Gastroesophageal sphincter (tissue), 4 donors: ENCODE measurements around the gene MYORG. TPM values are rescaled to one million over a fixed set of nuclear protein-coding genes. Genes with fewer than 3 reads are reported as not detected.
"Not testable (repeated sequence)": the region's sequence is repeated elsewhere in the genome, so short reads cannot be mapped to it uniquely, and the experiment has no call there.

Source experiments
- ATAC-seq: fragments of 150-250 bp; one replicate; pipeline ENCODE4 v1.9.1; 2016; ENCODE audit warnings: mild to moderate bottlenecking, moderate library complexity
- H3K27ac ChIP-seq, 4 donors: fragments of 200-600 bp; sonication (generic) in 3 of 4; 1 replicate in 3 of 4; 2 replicates in 1 of 4; pipeline ENCODE4 v1.5.1; 2016 to 2019
- H3K27me3 ChIP-seq: fragments of 200-600 bp; sonication (generic); one replicate; pipeline ENCODE4 v1.5.1; 2019
- H3K36me3 ChIP-seq, 2 donors: fragments of 200-600 bp; sonication (generic); one replicate each; pipeline ENCODE4 v1.5.1; 2019; ENCODE audit warnings: control low read depth in 1 of 2
- H3K4me1 ChIP-seq, 3 donors: fragments of 200-600 bp; sonication (generic); 1 replicate in 2 of 3; 2 replicates in 1 of 3; pipeline ENCODE4 v1.5.1; 2016 to 2019; ENCODE audit warnings: control low read depth in 2 of 3
- H3K4me3 ChIP-seq, 2 donors: fragments of 200-600 bp; sonication (generic); one replicate each; pipeline ENCODE4 v1.5.1; 2019; ENCODE audit warnings: mild to moderate bottlenecking in 1 of 2, moderate library complexity in 1 of 2
- H3K9me3 ChIP-seq, 3 donors: fragments of 200-600 bp; sonication (generic); one replicate each; pipeline ENCODE4 v1.5.1; 2017 to 2019; ENCODE audit warnings: control low read depth in 2 of 3
- EP300 ChIP-seq: sonication (generic); formaldehyde crosslinking; IDR thresholded peaks from one replicate; pipeline ENCODE4 v1.6.1; 2017; ENCODE audit warnings: antibody characterized with exemption, mild to moderate bottlenecking
- POLR2A ChIP-seq, 2 donors: fragments of 450-650 bp; IDR thresholded peaks; one replicate each; pipeline ENCODE4 v1.6.1; 2017; ENCODE audit warnings: antibody characterized with exemption in 2 of 2, mild to moderate bottlenecking in 2 of 2, moderate library complexity in 1 of 2
- POLR2AphosphoS5 ChIP-seq: sonication (generic); formaldehyde crosslinking; IDR thresholded peaks from one replicate; pipeline ENCODE4 v1.6.1; 2017; ENCODE audit warnings: antibody characterized with exemption
- WGBS, 2 donors: methylation state at CpG; one replicate each; pipeline ENCODE4 v1.1.5; 2018; ENCODE audit warnings: low coverage in 1 of 2; 5-methylcytosine and 5-hydroxymethylcytosine counted together
- total RNA-seq, 4 donors: library from RNA; depleted of rRNA; stranded (reverse); fragments of >200 nt; gene quantifications; one replicate each; pipeline ENCODE4 v1.1.0, GENCODE V29; 2016
- TF ChIP-seq, protein P1 (sequence below), 4 experiments: fragments of 200-600 bp in 2 of 4; fragments of 450-650 bp in 2 of 4; sonication (generic) in 1 of 4; IDR thresholded peaks; one replicate each; pipeline ENCODE4 v1.5.1; 2017 to 2019; ENCODE audit warnings: antibody characterized with exemption in 4 of 4, mild to moderate bottlenecking in 2 of 4, moderate library complexity in 2 of 4

Gene MYORG
- total RNA-seq, 4 donors from 2014 or later, result 4.3 to 33.7 (median 26.8) TPM

DNA sequence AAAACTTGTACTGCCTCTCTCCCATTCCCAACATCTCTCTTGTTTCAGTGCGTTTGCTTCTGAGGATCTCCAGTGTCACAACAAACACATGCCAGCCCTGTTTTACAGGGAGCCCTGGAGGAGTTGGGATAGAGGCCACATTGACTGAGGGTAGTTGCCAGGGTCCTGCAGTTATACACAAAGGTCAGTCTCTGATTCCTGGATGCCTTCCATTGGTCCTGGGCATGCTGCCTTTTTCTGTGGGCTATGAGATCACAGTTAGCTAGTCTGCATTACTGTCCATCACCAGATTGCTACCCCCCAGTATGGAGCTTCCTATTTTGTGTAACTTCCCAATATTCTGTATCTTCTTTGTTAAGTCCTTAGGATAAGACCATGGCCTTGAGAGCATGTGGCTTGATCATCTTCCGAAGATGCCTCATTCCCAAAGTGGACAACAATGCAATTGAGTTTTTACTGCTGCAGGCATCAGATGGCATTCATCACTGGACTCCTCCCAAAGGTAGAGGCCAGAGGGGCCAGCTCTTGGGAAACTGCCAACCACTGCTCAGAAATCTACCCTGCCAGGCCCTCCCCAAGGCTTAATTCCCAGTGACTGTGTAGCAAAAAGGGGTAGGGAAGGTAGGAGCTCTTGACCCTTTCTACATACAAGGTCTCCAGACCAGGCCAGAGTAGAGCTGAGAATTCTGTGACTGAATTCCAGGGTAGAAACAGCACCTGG lies 37.9 kb downstream of the MYORG start:
- Histone ChIP-seq H3K4me3 (no peak overlapping the region), H3K27ac (no peak overlapping the region), H3K9me3 (no peaks in the 10 kb centered on the region), H3K4me1 (peaks cover 0 to 44% (median 2%) of the 10 kb centered on the region in 3 donors), H3K36me3 (peaks cover 0 to 58% of the 10 kb centered on the region in 2 donors), H3K27me3 (no peaks in the 10 kb centered on the region)
- TF ChIP-seq POLR2AphosphoS5, result no peak
- no peak for TF ChIP-seq POLR2A (IDR thresholded peaks at IDR 0.05)
- TF ChIP-seq, protein P1, sequence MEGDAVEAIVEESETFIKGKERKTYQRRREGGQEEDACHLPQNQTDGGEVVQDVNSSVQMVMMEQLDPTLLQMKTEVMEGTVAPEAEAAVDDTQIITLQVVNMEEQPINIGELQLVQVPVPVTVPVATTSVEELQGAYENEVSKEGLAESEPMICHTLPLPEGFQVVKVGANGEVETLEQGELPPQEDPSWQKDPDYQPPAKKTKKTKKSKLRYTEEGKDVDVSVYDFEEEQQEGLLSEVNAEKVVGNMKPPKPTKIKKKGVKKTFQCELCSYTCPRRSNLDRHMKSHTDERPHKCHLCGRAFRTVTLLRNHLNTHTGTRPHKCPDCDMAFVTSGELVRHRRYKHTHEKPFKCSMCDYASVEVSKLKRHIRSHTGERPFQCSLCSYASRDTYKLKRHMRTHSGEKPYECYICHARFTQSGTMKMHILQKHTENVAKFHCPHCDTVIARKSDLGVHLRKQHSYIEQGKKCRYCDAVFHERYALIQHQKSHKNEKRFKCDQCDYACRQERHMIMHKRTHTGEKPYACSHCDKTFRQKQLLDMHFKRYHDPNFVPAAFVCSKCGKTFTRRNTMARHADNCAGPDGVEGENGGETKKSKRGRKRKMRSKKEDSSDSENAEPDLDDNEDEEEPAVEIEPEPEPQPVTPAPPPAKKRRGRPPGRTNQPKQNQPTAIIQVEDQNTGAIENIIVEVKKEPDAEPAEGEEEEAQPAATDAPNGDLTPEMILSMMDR (IDR thresholded peaks at IDR 0.05), result no peak
- no peak for TF ChIP-seq EP300
- 60 to 72% methylated on average over 2 of the region's 2 CpGs for WGBS, 2 donors
- ATAC-seq, result no peak

DNA sequence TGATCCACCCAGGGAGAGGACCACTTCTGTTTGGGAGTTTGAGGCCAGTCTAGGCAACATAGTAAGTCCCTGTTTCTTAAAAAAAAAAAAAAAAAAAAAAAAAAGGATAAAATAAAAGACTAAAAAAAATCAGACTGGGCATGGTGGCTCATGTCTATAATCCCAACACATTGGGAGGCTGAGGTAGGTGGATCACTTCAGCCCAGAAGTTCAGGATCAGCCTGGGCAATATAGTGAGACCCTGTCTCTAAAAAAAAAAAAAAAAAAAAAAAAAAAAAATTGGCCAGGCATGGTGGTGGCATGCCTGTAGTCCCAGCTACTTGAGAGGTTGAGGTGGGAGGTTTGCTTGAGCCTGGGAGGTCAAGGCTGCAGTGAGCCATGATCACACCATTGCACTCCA lies 38.6 kb downstream of the MYORG start:
- not testable (repeated sequence) for H3K4me3 ChIP-seq, ATAC-seq, H3K27ac ChIP-seq, H3K9me3 ChIP-seq, H3K27me3 ChIP-seq
- Histone ChIP-seq H3K36me3 (peaks cover 0 to 51% of the 10 kb centered on the region in 2 donors), H3K4me1 (peaks cover 0 to 44% (median 2%) of the 10 kb centered on the region in 3 donors)

DNA sequence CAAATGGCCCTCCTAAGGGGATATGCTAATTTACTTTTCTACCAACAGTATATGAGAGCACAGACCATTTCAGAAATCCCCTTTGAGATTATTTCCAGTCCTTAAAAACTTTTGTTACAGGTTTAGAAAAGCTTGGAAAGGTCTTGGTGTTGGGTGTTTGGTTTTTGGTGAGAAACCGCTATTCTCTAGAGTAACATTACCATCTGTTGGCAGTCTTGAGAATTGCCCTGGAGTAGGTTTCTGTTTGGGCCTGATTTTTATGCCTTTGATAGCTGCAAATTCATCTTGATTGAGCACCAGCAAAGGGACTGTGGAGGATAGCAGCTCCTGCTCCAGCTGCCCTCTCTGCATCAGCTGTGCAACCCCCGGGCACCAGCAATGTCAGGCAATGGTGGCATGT lies 39.3 kb downstream of the MYORG start:
- Histone ChIP-seq H3K36me3 (peaks cover 0 to 44% of the 10 kb centered on the region in 2 donors), H3K4me1 (peaks cover 0 to 44% (median 0%) of the 10 kb centered on the region in 3 donors), H3K4me3 (no peak overlapping the region), H3K9me3 (no peaks in the 10 kb centered on the region), H3K27me3 (no peaks in the 10 kb centered on the region), H3K27ac (no peak overlapping the region)
- TF ChIP-seq POLR2AphosphoS5, result no peak
- TF ChIP-seq POLR2A (IDR thresholded peaks at IDR 0.05), result no peak
- TF ChIP-seq EP300, result no peak
- TF ChIP-seq, protein P1 (IDR thresholded peaks at IDR 0.05), result no peak
- ATAC-seq, result no peak
- 75 to 100% methylated on average over 1 of the region's 2 CpGs for WGBS, 2 donors

GRCh38 chr9:34335376-34335775 lies 41.3 kb downstream of the MYORG start:
- peaks cover 0 to 27% of the 10 kb centered on the region in 2 donors for H3K36me3 ChIP-seq
- peak overlapping the region in 1 of 4 donors; percentile 15 for H3K27ac ChIP-seq
- H3K4me1 ChIP-seq, result peaks cover 0 to 45% (median 0%) of the 10 kb centered on the region in 3 donors
- no peaks in the 10 kb centered on the region for H3K27me3 ChIP-seq
- H3K9me3 ChIP-seq, result no peaks in the 10 kb centered on the region
- TF ChIP-seq, protein P1 (IDR thresholded peaks at IDR 0.05), result no peak
- TF ChIP-seq POLR2AphosphoS5 (no peak), POLR2A (IDR thresholded peaks at IDR 0.05) (no peak), EP300 (no peak)
- H3K4me3 ChIP-seq, result no peak overlapping the region
- no peak for ATAC-seq
- WGBS, 2 donors, result 76 to 78% methylated on average over 3 to 4 of the region's 4 CpGs

GRCh38 chr9:34334916-34335315 lies 41.8 kb downstream of the MYORG start:
- no peak for ATAC-seq
- H3K36me3 ChIP-seq, result peaks cover 0 to 23% of the 10 kb centered on the region in 2 donors
- peaks cover 0 to 46% (median 0%) of the 10 kb centered on the region in 3 donors for H3K4me1 ChIP-seq
- WGBS, 2 donors, result 67 to 100% methylated on average over 1 of the region's 2 CpGs
- peak overlapping the region in 2 of 4 donors; percentile 15 to 38 for H3K27ac ChIP-seq
- no peak overlapping the region for H3K4me3 ChIP-seq
- no peaks in the 10 kb centered on the region for H3K9me3 ChIP-seq
- no peaks in the 10 kb centered on the region for H3K27me3 ChIP-seq
- TF ChIP-seq, protein P1 (IDR thresholded peaks at IDR 0.05), result no peak
- TF ChIP-seq POLR2AphosphoS5, result no peak
- no peak for TF ChIP-seq EP300
- no peak for TF ChIP-seq POLR2A (IDR thresholded peaks at IDR 0.05)
